Esophagus (tissue), 2 donors: ENCODE measurements around the gene GSTM3. TPM values are rescaled to one million over a fixed set of nuclear protein-coding genes. Genes with fewer than 3 reads are reported as not detected.
"Not testable (repeated sequence)": the region's sequence is repeated elsewhere in the genome, so short reads cannot be mapped to it uniquely, and the experiment has no call there.

ENCODE experiments used
- H3K27ac ChIP-seq, 2 donors: one replicate each; pipeline ENCODE4 v1.5.1; 2013; ENCODE audit warnings: low read depth in 2 of 2, mild to moderate bottlenecking in 2 of 2, inconsistent platforms in 1 of 2, low read length in 1 of 2, moderate library complexity in 1 of 2
- H3K27me3 ChIP-seq, 2 donors: one replicate each; pipeline ENCODE4 v1.6.1; 2013; ENCODE audit warnings: low read length in 2 of 2, control low read depth in 1 of 2, mild to moderate bottlenecking in 1 of 2; ENCODE audit not compliant: insufficient read depth in 2 of 2, control insufficient read depth in 1 of 2
- H3K36me3 ChIP-seq, 2 donors: one replicate each; pipeline ENCODE4 v1.6.1; 2013; ENCODE audit warnings: low read length in 1 of 2; ENCODE audit not compliant: control insufficient read depth in 2 of 2, insufficient read depth in 2 of 2
- H3K4me1 ChIP-seq, 2 donors: one replicate each; pipeline ENCODE4 v1.6.1; 2013; ENCODE audit warnings: low read length in 1 of 2; ENCODE audit not compliant: control insufficient read depth in 2 of 2, insufficient read depth in 2 of 2
- H3K4me3 ChIP-seq, 2 donors: one replicate each; pipeline ENCODE4 v1.5.1; 2013; ENCODE audit warnings: low read length in 2 of 2, mild to moderate bottlenecking in 2 of 2, low read depth in 1 of 2, moderate library complexity in 1 of 2
- H3K9me3 ChIP-seq, 2 donors: one replicate each; pipeline ENCODE4 v1.6.1; 2013; ENCODE audit warnings: mild to moderate bottlenecking in 2 of 2, low read depth in 1 of 2, low read length in 1 of 2, moderate library complexity in 1 of 2; ENCODE audit not compliant: control insufficient read depth in 2 of 2, insufficient read depth in 1 of 2
- WGBS, 2 donors: extraction: QIAGEN DNeasy Blood & Tissue Kit; methylation state at CpG; one replicate each; pipeline ENCODE4 v1.1.7; 2013; 5-methylcytosine and 5-hydroxymethylcytosine counted together
- polyA plus RNA-seq, 2 donors: library from polyadenylated mRNA; stranded (reverse); fragments of 200-250 nt; gene quantifications; one replicate each; pipeline ENCODE4 v1.2.3, GENCODE V29; 2013
- donor health status: healthy with polysubstance abuse.
- donor health status: Bipolar disorder and iron deficiency.

Gene GSTM3
- polyA plus RNA-seq, 2 donors = 77.5 to 106 TPM

GRCh38 chr1:109694400-109694799 lies 46.4 kb downstream of the GSTM3 start:
- not testable (repeated sequence) for H3K27me3 ChIP-seq, H3K4me3 ChIP-seq, H3K9me3 ChIP-seq, H3K36me3 ChIP-seq, H3K4me1 ChIP-seq, H3K27ac ChIP-seq
- 85 to 92% methylated on average over 5 of the region's 5 CpGs for WGBS, 2 donors

- no peaks in the 10 kb centered on the region for H3K36me3 ChIP-seq
- WGBS, 2 donors = 64 to 80% methylated on average over 5 to 6 of the region's 6 CpGs
- H3K9me3 ChIP-seq = no peaks in the 10 kb centered on the region
- no peaks in the 10 kb centered on the region for H3K4me1 ChIP-seq
- H3K27ac ChIP-seq = no peak overlapping the region
- no peaks in the 10 kb centered on the region for H3K27me3 ChIP-seq
- H3K4me3 ChIP-seq = no peak overlapping the region
Measured at GRCh38 chr1:109691759-109692158, 49.1 kb downstream of the GSTM3 start.

DNA sequence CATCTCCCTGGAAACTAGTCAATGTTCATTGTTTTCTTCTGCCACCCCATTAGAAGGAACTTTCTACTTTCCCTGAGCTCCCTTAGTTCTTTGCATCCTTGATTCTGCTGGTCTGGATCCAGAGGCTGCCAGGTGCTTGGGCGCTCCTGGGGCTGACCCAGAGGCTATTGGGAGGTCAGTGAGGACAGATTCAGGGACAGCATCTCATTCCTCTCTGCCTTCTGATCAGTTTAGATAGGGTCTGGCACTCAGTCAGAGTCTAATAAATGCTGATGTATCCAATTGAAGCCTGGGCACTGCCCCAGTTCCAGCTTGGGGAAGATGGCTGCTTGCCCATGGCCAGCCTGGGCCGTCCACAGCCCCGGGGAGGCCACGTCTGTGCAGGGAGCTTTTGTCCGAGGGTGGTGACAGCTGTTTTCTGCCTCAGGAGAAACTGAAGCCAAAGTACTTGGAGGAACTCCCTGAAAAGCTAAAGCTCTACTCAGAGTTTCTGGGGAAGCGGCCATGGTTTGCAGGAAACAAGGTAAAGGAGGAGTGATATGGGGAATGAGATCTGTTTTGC lies 50.9 kb downstream of the GSTM3 start:
- no peaks in the 10 kb centered on the region for H3K9me3 ChIP-seq
- H3K4me1 ChIP-seq = no peaks in the 10 kb centered on the region
- H3K36me3 ChIP-seq = no peaks in the 10 kb centered on the region
- 56 to 59% methylated on average over 6 of the region's 6 CpGs for WGBS, 2 donors
- H3K4me3 ChIP-seq = no peak overlapping the region
- peak overlapping the region in 1 of 2 donors; percentile 4 for H3K27ac ChIP-seq
- no peaks in the 10 kb centered on the region for H3K27me3 ChIP-seq

- peak within 1 kb of the TSS; percentile 75 to 81 for H3K27ac ChIP-seq
- peak within 1 kb of the TSS; percentile 53 to 63 for H3K4me3 ChIP-seq
- H3K36me3 ChIP-seq = no peaks in the 10 kb centered on the region
- no peaks in the 10 kb centered on the region for H3K9me3 ChIP-seq
- WGBS, 2 donors = 0 to 1% methylated on average over 11 to 46 of the region's 46 CpGs
- H3K27me3 ChIP-seq = no peaks in the 10 kb centered on the region
- H3K4me1 ChIP-seq = no peaks in the 10 kb centered on the region
Measured at GRCh38 chr1:109687641-109688499, 53.0 kb downstream of the GSTM3 start, which contains the start of gene GSTM1. GSTM1 (plus strand) TSS chr1:109687817; CDS start chr1:109687874, 57 bp downstream.

- peak overlapping the region; percentile 75 to 81 for H3K27ac ChIP-seq
- H3K4me3 ChIP-seq = peak overlapping the region in 1 of 2 donors; percentile 13
- 28 to 33% methylated on average over 11 of the region's 11 CpGs for WGBS, 2 donors
- not testable (repeated sequence) for H3K9me3 ChIP-seq, H3K4me1 ChIP-seq, H3K27me3 ChIP-seq, H3K36me3 ChIP-seq
Measured at GRCh38 chr1:109687109-109687508, 53.7 kb downstream of the GSTM3 start.

- 60 to 76% methylated on average over 4 of the region's 4 CpGs for WGBS, 2 donors
- not testable (repeated sequence) for H3K27me3 ChIP-seq, H3K4me3 ChIP-seq, H3K27ac ChIP-seq, H3K36me3 ChIP-seq, H3K4me1 ChIP-seq, H3K9me3 ChIP-seq
Measured at GRCh38 chr1:109685890-109686289, 54.9 kb downstream of the GSTM3 start.

GRCh38 chr1:109685399-109685798 lies 55.4 kb downstream of the GSTM3 start:
- H3K4me3 ChIP-seq, H3K27me3 ChIP-seq, H3K9me3 ChIP-seq, H3K27ac ChIP-seq, H3K36me3 ChIP-seq, H3K4me1 ChIP-seq: not testable (repeated sequence)
- WGBS, 2 donors = 41 to 67% methylated on average over 1 of the region's 1 CpG

DNA sequence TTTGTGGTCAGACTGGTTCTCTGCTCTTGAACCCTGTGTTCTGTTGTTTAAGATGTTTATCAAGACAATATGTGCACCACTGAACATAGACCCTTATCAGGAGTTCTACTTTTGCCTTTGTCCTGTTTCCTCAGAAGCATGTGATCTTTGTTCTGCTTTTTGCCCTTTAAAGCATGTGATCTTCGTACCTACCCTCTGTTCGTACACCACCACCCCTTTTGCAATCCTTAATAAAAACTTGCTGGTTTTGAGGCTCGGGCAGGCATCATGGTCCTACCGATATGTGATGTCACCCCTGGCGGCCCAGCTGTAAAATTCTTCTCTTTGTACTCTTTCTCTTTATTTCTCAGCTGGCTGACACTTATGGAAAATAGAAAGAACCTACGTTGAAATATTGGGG lies 56.1 kb downstream of the GSTM3 start:
- H3K4me3 ChIP-seq, H3K27ac ChIP-seq, H3K27me3 ChIP-seq, H3K9me3 ChIP-seq, H3K36me3 ChIP-seq, H3K4me1 ChIP-seq: not testable (repeated sequence)
- WGBS, 2 donors = 80 to 95% methylated on average over 6 of the region's 6 CpGs
